ENCODE measurements around the gene HUNK.
A peak's percentile ranks its signal among the peaks of the same experiment; 100 is the strongest.

HUNK gene

DNA sequence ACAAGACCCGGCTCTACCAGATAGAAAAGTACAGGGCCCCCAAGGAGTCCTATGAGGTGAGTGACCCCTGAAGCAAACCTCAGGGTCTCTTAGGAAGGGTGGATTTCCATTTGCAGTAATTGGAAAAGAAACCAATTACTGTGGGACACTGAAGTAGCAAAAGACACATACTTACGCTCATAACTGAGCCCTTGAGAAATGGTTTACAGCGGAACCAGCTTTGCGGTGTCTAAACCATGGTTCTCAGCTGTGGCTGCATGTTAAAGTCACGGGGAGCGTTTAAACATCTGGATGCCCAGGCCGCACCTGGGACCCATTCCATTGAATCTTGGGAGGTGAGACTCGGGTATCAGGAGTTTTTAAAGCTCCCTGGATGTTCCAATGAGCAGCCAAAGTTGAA lies 110.7 kb downstream of the HUNK start:
- no peak overlapping the region for H3K4me3 ChIP-seq (ENCODE audit: low read depth, low read length)
- TF ChIP-seq MYC (IDR thresholded peaks at IDR 0.05; ENCODE audit: low read depth, low read length) (no peak), POLR2A (IDR thresholded peaks at IDR 0.05; ENCODE audit: extremely low read depth, insufficient read length) (no peak)
- TF ChIP-seq, protein P1, sequence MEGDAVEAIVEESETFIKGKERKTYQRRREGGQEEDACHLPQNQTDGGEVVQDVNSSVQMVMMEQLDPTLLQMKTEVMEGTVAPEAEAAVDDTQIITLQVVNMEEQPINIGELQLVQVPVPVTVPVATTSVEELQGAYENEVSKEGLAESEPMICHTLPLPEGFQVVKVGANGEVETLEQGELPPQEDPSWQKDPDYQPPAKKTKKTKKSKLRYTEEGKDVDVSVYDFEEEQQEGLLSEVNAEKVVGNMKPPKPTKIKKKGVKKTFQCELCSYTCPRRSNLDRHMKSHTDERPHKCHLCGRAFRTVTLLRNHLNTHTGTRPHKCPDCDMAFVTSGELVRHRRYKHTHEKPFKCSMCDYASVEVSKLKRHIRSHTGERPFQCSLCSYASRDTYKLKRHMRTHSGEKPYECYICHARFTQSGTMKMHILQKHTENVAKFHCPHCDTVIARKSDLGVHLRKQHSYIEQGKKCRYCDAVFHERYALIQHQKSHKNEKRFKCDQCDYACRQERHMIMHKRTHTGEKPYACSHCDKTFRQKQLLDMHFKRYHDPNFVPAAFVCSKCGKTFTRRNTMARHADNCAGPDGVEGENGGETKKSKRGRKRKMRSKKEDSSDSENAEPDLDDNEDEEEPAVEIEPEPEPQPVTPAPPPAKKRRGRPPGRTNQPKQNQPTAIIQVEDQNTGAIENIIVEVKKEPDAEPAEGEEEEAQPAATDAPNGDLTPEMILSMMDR (IDR thresholded peaks at IDR 0.05; ENCODE audit: low read depth, low read length), result no peak
- TF ChIP-seq, protein P2, sequence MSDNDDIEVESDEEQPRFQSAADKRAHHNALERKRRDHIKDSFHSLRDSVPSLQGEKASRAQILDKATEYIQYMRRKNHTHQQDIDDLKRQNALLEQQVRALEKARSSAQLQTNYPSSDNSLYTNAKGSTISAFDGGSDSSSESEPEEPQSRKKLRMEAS (IDR thresholded peaks at IDR 0.05; ENCODE audit: low read depth, low read length), result no peak
- DNase-seq (ENCODE audit: low read depth), result no peak

DNA sequence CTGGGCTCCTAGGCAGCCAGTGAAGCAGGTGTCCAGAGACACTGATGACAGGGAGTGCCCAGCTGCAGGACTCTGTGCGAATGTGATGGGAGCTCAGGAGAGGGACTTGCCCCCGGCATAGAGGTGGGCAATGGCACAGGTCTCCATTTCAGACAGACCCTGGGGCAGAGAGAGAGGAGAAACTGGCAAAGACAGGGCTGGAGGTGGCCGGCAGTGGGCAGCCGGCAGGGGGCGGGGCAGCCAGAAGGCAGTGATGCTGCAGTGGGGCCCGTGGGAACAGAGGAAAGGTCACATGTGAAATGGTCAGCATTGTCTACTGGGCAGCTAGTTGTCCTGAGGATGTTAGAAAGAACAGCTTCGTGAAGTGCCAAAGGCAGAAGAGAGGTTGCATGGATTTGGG lies 112.6 kb downstream of the HUNK start:
- TF ChIP-seq, protein P1 (IDR thresholded peaks at IDR 0.05; ENCODE audit: low read depth, low read length), result no peak
- TF ChIP-seq POLR2A (IDR thresholded peaks at IDR 0.05; ENCODE audit: extremely low read depth, insufficient read length) (no peak), MYC (IDR thresholded peaks at IDR 0.05; ENCODE audit: low read depth, low read length) (no peak)
- TF ChIP-seq, protein P2 (IDR thresholded peaks at IDR 0.05; ENCODE audit: low read depth, low read length), result no peak
- no peak overlapping the region for H3K4me3 ChIP-seq (ENCODE audit: low read depth, low read length)
- no peak for DNase-seq (ENCODE audit: low read depth)

DNA sequence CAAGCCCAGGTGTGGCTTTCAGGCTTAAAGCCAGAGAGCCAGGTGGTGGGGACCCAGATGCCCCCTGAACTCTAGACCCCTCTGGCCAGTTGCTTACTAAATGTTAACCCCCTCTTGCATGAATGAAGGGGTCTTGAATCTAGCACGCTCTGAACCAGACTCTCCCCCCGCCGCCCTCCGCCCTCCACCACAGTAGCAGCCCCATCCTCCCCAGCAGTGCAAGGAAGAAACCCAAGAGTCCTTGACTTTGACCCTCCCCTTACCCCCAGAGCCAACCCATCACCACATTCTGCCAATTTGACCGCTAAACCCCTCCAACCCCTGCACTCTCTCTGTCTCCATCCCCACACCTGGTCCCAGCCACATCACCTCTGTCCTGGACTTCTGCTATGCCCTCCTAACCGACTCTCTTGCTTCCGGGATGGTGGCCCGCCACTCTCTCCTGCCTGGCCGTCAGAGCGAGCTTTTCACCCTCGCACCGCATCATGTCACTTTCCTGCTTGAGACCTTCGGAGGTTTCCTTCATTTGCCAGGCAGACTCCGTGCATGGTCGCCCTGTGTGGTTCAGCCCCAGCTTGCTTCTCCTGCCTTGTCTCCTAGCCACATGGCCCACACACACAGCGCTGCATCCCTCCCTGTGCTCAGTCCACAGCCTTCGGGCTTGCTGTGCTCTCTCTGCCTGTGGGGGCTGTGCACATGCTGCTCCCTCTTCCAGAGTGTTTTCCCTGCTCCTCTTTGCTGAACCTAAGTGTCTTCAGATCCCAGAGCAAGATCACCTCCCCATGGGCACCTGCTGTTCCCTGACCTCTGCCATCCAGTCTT lies 113.4 kb downstream of the HUNK start:
- no peak for DNase-seq (ENCODE audit: low read depth)
- TF ChIP-seq, protein P2 (IDR thresholded peaks at IDR 0.05; ENCODE audit: low read depth, low read length), result no peak
- TF ChIP-seq, protein P1 (IDR thresholded peaks at IDR 0.05; ENCODE audit: low read depth, low read length), result no peak
- TF ChIP-seq POLR2A (IDR thresholded peaks at IDR 0.05; ENCODE audit: extremely low read depth, insufficient read length), result no peak
- TF ChIP-seq MYC (IDR thresholded peaks at IDR 0.05; ENCODE audit: low read depth, low read length), result no peak
- no peak overlapping the region for H3K4me3 ChIP-seq (ENCODE audit: low read depth, low read length)

DNA sequence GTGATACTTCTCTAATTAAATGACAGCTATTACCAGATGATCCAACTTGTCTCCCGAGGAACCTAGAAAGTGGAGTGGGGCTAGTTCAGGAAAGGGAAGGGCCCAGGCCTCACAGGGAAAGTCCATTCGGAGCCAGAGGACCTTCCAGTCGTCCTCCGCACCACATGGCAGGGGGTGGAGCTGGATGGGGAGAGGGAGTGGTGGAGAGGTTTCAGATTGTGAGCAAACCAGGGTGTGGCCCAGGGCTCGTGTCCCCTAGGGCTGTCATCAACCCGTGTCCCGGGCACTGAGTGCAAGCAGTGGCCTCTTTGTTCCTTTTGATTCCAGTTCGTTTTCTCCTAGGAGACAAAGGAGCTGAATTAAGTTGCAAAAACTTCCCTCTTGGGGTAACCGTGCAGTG lies 114.9 kb downstream of the HUNK start:
- TF ChIP-seq, protein P2 (IDR thresholded peaks at IDR 0.05; ENCODE audit: low read depth, low read length), result no peak
- TF ChIP-seq, protein P1 (IDR thresholded peaks at IDR 0.05; ENCODE audit: low read depth, low read length), result no peak
- TF ChIP-seq POLR2A (IDR thresholded peaks at IDR 0.05; ENCODE audit: extremely low read depth, insufficient read length), result no peak
- no peak for TF ChIP-seq MYC (IDR thresholded peaks at IDR 0.05; ENCODE audit: low read depth, low read length)
- H3K4me3 ChIP-seq (ENCODE audit: low read depth, low read length), result no peak overlapping the region
- DNase-seq (ENCODE audit: low read depth), result no peak

DNA sequence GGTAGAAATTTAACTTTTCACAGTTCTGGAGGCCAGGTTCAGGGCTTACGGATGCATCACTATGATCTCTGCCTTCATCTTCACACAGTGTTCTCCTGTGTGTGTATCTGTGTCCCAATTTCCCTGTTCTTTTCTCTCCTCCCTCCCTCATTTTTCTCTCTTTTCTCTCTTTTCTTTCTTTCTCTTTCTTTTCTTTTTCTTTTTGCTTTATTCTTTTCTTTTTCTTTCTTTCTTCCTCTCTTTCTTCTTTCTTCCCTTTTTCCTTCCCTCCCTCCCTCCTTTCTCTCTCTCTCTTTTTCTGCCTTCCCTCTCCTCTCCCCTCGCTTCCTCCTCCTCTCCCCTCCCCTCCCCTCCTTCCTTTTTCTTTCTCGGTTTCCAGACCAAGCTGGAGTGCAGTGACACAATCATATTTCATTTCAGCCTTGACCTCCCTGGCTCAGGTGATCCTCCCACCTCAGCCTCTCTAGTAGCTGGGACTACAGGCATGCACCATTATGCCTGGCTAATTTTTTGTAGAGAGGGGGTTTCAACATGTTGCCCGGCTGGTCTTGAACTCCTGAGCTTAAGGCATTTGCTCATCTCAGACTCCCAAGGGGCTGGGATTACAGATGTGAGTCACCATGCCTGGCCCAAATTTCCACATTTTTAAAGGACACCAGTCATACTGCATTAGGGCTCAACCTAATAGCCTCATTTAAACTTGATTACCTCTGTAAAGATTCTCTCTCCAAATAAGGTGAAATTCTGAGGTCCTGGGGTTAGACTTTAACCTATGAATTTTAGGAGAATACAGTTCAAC lies 115.9 kb downstream of the HUNK start:
- TF ChIP-seq MYC (IDR thresholded peaks at IDR 0.05; ENCODE audit: low read depth, low read length), result no peak
- TF ChIP-seq, protein P1 (IDR thresholded peaks at IDR 0.05; ENCODE audit: low read depth, low read length), result no peak
- TF ChIP-seq, protein P2 (IDR thresholded peaks at IDR 0.05; ENCODE audit: low read depth, low read length), result no peak
- no peak for TF ChIP-seq POLR2A (IDR thresholded peaks at IDR 0.05; ENCODE audit: extremely low read depth, insufficient read length)
- peak; percentile 41 for DNase-seq (ENCODE audit: low read depth)
- H3K4me3 ChIP-seq (ENCODE audit: low read depth, low read length), result no peak overlapping the region
